Measurements from ENCODE around the gene PAX8. TPM values are rescaled to one million over a fixed set of nuclear protein-coding genes. Genes with fewer than 3 reads are reported as not detected.
"Not testable (repeated sequence)": the region's sequence is repeated elsewhere in the genome, so short reads cannot be mapped to it uniquely, and the experiment has no call there.

Gene PAX8
- total RNA-seq, 1 experiment from 2014 or later, result 0.15 TPM

- no TSS peak for BruUV-seq (replicated peaks)
- CTCF ChIA-PET, result no interaction called here
- intact Hi-C loops (cut with micrococcal nuclease; ENCODE audit: unreplicated experiment), result no loop called here
- POLR2A ChIA-PET, result no interaction called here
- H3K4me1 ChIP-seq (ENCODE audit: control insufficient read depth, insufficient read depth, low read length), result peaks cover 2% of the 10 kb centered on the region; the same call in 1 of the 2 replicates
- H3K36me3 ChIP-seq (ENCODE audit: control insufficient read depth, insufficient read depth, low read length), result no peaks in the 10 kb centered on the region
- ATAC-seq (peak; percentile 88), DNase-seq (ENCODE audit: low read depth, low spot score) (no peak)
- H3K9me3 ChIP-seq (ENCODE audit: control insufficient read depth, insufficient read depth, low read depth, low read length), result no peaks in the 10 kb centered on the region
- H3K27me3 ChIP-seq (ENCODE audit: control insufficient read depth, insufficient read depth, low read length), result no peaks in the 10 kb centered on the region
- no peak for TF ChIP-seq SIN3A (IDR thresholded peaks at IDR 0.05; ENCODE audit: borderline replicate concordance, insufficient read depth, low read depth, low read length)
- TF ChIP-seq, protein P1, sequence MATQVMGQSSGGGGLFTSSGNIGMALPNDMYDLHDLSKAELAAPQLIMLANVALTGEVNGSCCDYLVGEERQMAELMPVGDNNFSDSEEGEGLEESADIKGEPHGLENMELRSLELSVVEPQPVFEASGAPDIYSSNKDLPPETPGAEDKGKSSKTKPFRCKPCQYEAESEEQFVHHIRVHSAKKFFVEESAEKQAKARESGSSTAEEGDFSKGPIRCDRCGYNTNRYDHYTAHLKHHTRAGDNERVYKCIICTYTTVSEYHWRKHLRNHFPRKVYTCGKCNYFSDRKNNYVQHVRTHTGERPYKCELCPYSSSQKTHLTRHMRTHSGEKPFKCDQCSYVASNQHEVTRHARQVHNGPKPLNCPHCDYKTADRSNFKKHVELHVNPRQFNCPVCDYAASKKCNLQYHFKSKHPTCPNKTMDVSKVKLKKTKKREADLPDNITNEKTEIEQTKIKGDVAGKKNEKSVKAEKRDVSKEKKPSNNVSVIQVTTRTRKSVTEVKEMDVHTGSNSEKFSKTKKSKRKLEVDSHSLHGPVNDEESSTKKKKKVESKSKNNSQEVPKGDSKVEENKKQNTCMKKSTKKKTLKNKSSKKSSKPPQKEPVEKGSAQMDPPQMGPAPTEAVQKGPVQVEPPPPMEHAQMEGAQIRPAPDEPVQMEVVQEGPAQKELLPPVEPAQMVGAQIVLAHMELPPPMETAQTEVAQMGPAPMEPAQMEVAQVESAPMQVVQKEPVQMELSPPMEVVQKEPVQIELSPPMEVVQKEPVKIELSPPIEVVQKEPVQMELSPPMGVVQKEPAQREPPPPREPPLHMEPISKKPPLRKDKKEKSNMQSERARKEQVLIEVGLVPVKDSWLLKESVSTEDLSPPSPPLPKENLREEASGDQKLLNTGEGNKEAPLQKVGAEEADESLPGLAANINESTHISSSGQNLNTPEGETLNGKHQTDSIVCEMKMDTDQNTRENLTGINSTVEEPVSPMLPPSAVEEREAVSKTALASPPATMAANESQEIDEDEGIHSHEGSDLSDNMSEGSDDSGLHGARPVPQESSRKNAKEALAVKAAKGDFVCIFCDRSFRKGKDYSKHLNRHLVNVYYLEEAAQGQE (IDR thresholded peaks at IDR 0.05; ENCODE audit: insufficient read depth in 1 of 2, low read depth in 2 of 2, low read length in 1 of 2), result no peak
- TF ChIP-seq TCF7L2 (IDR thresholded peaks at IDR 0.05; ENCODE audit: low read depth, low read length), result no peak
- peak overlapping the region; percentile 60 for H3K27ac ChIP-seq (ENCODE audit: low read length)
- in situ Hi-C loops (cut with HindIII; ENCODE audit: low pct_unique_long_range_greater_than_20kb, low sequenced_read_pairs), result no loop called here
- H3K4me3 ChIP-seq (ENCODE audit: low read depth in 2 of 2, low read length in 2 of 2), result peak overlapping the region; percentile 45 to 63
Measured at GRCh38 chr2:113324684-113325160, 46.0 kb upstream of the PAX8 start.

GRCh38 chr2:113323129-113323528 is 44.4 kb upstream of the PAX8 start:
- ATAC-seq; POLR2A ChIA-PET; intact Hi-C loops (cut with micrococcal nuclease; ENCODE audit: unreplicated experiment); DNase-seq (ENCODE audit: low read depth, low spot score); H3K4me3 ChIP-seq (ENCODE audit: low read depth in 2 of 2, low read length in 2 of 2); CTCF ChIA-PET; BruUV-seq (replicated peaks); H3K27ac ChIP-seq (ENCODE audit: low read length); H3K4me1 ChIP-seq (ENCODE audit: control insufficient read depth, insufficient read depth, low read length); H3K9me3 ChIP-seq (ENCODE audit: control insufficient read depth, insufficient read depth, low read depth, low read length); H3K36me3 ChIP-seq (ENCODE audit: control insufficient read depth, insufficient read depth, low read length); H3K27me3 ChIP-seq (ENCODE audit: control insufficient read depth, insufficient read depth, low read length); in situ Hi-C loops (cut with HindIII; ENCODE audit: low pct_unique_long_range_greater_than_20kb, low sequenced_read_pairs): not testable (repeated sequence)

GRCh38 chr2:113320106-113320505 is 41.4 kb upstream of the PAX8 start:
- H3K27ac ChIP-seq (ENCODE audit: low read length); intact Hi-C loops (cut with micrococcal nuclease; ENCODE audit: unreplicated experiment); H3K9me3 ChIP-seq (ENCODE audit: control insufficient read depth, insufficient read depth, low read depth, low read length); DNase-seq (ENCODE audit: low read depth, low spot score); H3K4me3 ChIP-seq (ENCODE audit: low read depth in 2 of 2, low read length in 2 of 2); BruUV-seq (replicated peaks); H3K27me3 ChIP-seq (ENCODE audit: control insufficient read depth, insufficient read depth, low read length); H3K36me3 ChIP-seq (ENCODE audit: control insufficient read depth, insufficient read depth, low read length); CTCF ChIA-PET; ATAC-seq; POLR2A ChIA-PET; in situ Hi-C loops (cut with HindIII; ENCODE audit: low pct_unique_long_range_greater_than_20kb, low sequenced_read_pairs); H3K4me1 ChIP-seq (ENCODE audit: control insufficient read depth, insufficient read depth, low read length): not testable (repeated sequence)

- BruUV-seq (replicated peaks); ATAC-seq; POLR2A ChIA-PET; H3K4me3 ChIP-seq (ENCODE audit: low read depth in 2 of 2, low read length in 2 of 2); DNase-seq (ENCODE audit: low read depth, low spot score); H3K36me3 ChIP-seq (ENCODE audit: control insufficient read depth, insufficient read depth, low read length); intact Hi-C loops (cut with micrococcal nuclease; ENCODE audit: unreplicated experiment); H3K4me1 ChIP-seq (ENCODE audit: control insufficient read depth, insufficient read depth, low read length); H3K27me3 ChIP-seq (ENCODE audit: control insufficient read depth, insufficient read depth, low read length); H3K9me3 ChIP-seq (ENCODE audit: control insufficient read depth, insufficient read depth, low read depth, low read length); in situ Hi-C loops (cut with HindIII; ENCODE audit: low pct_unique_long_range_greater_than_20kb, low sequenced_read_pairs); H3K27ac ChIP-seq (ENCODE audit: low read length); CTCF ChIA-PET: not testable (repeated sequence)
Measured at GRCh38 chr2:113318941-113319340, 40.2 kb upstream of the PAX8 start.

All from Panc1 (cell line).